Measurements from ENCODE around the gene PRAC2.

The PRAC2 gene

DNA sequence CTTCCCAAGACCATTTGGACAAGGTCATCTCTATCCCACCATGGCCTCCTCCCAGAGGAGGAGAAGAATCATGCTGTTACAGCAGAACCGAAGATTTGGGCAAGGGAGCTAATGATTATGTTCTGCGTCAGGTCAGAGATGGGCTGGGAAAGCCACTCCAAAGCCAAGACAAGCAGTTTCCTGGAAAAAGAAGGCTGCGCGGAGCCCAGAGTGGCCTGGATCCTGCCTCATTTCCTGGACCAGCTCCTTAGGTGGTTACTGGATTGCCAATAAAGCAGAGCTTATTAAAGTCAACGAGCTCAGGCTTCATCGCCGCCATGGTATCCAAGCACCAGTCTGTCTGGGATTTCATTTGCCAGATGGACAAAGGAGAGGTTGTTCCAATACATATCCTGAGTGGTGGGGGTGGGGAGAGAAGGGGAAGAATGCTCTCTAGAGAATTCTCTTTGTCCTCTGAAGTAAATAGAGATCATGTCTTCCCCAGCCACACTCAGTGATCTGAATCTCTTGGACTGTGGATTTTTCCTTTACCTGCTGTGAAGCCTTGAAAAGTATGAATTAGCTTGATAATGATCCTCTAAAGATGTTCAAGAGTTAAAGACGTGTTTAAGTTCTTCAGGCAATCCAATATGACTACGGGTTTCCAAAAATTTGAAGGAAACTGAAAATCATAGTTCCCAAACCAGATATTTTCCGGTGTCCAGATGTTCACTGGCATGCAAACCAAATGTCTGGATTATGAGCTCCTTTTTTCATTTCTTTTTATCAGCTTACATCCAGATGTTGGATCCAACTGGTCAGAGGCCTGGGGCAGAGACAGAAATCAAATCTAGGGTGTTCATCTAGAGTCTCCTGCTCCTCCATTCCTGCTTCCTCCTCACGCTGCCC lies 18.4 kb upstream of the PRAC2 start:
- no peak for TF ChIP-seq TAF1 (IDR thresholded peaks at IDR 0.05; ENCODE audit: borderline replicate concordance, insufficient read depth, low read length)

DNA sequence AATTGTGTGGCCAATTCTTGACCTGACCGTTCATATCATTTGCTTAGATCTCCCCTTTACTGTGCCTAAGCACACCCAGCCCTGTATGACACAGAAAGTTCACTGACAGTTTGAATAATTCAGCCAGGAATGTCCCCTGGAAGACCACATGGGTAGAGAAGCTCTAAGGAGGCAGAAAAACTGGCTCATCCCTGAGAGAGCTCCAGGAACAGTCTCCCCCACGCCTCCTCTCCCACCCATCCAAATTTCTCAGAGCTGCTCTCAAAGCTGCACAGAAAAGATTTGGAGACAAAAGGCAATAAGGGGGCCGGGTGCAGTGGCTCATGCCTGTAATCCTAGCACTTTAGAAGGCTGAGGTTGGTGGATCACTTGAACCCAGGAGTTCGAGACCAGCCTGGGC lies 11.9 kb upstream of the PRAC2 start:
- TF ChIP-seq POLR2AphosphoS5 (IDR thresholded peaks at IDR 0.05; ENCODE audit: low read depth, low read length): no peak
- no peak for TF ChIP-seq TAF1 (IDR thresholded peaks at IDR 0.05; ENCODE audit: borderline replicate concordance, insufficient read depth, low read length)
- no peak for TF ChIP-seq SIN3A (IDR thresholded peaks at IDR 0.05; ENCODE audit: borderline replicate concordance, insufficient read depth, low read length)
- TF ChIP-seq, protein P1, sequence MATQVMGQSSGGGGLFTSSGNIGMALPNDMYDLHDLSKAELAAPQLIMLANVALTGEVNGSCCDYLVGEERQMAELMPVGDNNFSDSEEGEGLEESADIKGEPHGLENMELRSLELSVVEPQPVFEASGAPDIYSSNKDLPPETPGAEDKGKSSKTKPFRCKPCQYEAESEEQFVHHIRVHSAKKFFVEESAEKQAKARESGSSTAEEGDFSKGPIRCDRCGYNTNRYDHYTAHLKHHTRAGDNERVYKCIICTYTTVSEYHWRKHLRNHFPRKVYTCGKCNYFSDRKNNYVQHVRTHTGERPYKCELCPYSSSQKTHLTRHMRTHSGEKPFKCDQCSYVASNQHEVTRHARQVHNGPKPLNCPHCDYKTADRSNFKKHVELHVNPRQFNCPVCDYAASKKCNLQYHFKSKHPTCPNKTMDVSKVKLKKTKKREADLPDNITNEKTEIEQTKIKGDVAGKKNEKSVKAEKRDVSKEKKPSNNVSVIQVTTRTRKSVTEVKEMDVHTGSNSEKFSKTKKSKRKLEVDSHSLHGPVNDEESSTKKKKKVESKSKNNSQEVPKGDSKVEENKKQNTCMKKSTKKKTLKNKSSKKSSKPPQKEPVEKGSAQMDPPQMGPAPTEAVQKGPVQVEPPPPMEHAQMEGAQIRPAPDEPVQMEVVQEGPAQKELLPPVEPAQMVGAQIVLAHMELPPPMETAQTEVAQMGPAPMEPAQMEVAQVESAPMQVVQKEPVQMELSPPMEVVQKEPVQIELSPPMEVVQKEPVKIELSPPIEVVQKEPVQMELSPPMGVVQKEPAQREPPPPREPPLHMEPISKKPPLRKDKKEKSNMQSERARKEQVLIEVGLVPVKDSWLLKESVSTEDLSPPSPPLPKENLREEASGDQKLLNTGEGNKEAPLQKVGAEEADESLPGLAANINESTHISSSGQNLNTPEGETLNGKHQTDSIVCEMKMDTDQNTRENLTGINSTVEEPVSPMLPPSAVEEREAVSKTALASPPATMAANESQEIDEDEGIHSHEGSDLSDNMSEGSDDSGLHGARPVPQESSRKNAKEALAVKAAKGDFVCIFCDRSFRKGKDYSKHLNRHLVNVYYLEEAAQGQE (IDR thresholded peaks at IDR 0.05; ENCODE audit: insufficient read depth in 1 of 2, low read depth in 2 of 2, low read length in 2 of 2): no peak
- no peak for TF ChIP-seq FOXP2 (optimal IDR thresholded peaks at IDR 0.05; ENCODE audit: borderline replicate concordance, extremely low read depth, extremely low read length, insufficient read depth)

DNA sequence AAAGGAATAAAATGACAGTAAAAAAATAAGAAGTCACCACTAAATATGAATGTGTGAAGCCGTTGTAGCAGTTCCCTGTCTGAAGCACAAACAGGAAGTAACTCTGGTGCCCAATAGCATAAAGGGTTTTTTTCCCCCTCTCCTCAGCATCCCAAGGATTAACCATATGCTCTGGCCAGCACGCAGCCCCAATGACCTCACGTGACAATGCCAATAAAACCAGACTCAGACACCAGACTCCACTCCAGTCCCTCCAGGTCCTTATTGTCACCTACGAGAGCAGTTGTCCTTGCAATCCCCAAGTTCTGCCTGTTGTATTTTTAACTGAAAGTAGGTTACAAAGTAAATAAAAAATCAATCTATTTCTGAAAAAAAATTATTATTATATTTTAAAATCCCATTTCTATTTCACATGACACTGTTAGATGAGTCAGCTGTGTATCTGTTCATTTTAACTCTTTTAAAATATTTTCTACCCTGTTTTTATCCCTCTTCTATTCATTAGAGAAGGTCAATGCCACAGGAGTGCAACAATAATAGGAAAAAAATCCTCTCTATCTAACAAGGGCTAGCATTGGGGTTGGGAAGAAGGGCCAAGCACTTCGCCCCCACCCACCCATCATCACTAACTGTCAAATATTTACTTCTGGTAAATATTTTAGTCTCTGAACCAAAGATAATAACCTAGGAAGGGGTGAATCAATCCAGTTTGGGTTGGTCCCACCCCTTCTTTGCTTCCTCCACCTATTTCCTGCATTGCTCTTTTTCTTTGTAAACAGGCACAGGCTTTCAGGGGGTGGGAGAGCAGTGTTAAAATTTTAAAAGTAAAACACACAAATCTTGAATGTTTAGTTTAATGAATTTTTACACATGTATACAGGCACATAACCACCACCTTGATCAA lies 7.2 kb upstream of the PRAC2 start:
- TF ChIP-seq SIN3A (IDR thresholded peaks at IDR 0.05; ENCODE audit: borderline replicate concordance, insufficient read depth, low read length) (no peak), TAF1 (IDR thresholded peaks at IDR 0.05; ENCODE audit: borderline replicate concordance, insufficient read depth, low read length) (no peak), FOXP2 (optimal IDR thresholded peaks at IDR 0.05; ENCODE audit: borderline replicate concordance, extremely low read depth, extremely low read length, insufficient read depth) (no peak), POLR2AphosphoS5 (IDR thresholded peaks at IDR 0.05; ENCODE audit: low read depth, low read length) (no peak)
- TF ChIP-seq, protein P1 (IDR thresholded peaks at IDR 0.05; ENCODE audit: insufficient read depth in 1 of 2, low read depth in 2 of 2, low read length in 2 of 2): no peak

DNA sequence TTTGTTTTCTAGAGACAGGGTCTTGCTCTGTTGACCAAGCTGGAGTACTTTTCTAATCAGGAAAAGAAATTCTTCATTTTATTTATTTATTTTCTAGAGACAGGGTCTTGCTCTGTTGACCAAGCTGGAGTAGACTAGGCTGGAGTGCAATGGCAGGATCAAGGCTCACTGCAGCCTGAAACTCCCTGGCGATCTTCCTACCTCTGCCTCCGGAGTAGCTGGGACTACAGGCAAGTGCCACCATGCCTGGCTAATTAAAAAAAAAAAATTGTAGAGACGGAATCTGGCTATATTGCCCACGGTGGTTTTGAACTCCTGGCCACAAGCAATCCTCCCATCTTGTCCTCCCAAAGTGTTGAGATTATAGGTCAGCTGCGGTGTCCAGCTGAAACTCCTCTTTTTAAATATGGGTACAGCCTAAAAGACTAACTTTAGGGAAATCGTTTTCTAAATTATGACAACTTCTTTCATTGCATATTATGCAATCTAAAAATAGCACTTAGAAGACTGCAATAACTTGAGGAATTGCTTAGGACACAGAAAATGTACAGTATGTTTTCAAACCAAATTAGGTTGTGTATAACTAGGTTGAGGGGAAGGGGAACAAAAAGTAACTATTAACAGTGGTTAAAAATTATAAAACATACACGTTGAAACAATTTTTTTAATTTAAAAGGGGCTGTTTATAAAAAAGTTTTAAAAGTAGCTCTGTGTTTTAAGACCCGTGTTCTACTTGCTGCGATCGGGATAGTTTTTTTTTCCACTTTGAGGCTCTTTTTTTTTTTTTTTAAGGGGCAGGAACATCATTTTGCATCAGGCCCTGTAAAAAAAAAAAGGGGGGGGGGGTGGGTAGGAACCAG lies 5.4 kb upstream of the PRAC2 start:
- TF ChIP-seq FOXP2 (optimal IDR thresholded peaks at IDR 0.05; ENCODE audit: borderline replicate concordance, extremely low read depth, extremely low read length, insufficient read depth) (no peak), POLR2AphosphoS5 (IDR thresholded peaks at IDR 0.05; ENCODE audit: low read depth, low read length) (no peak), SIN3A (IDR thresholded peaks at IDR 0.05; ENCODE audit: borderline replicate concordance, insufficient read depth, low read length) (no peak), TAF1 (IDR thresholded peaks at IDR 0.05; ENCODE audit: borderline replicate concordance, insufficient read depth, low read length) (no peak)
- TF ChIP-seq, protein P1 (IDR thresholded peaks at IDR 0.05; ENCODE audit: insufficient read depth in 1 of 2, low read depth in 2 of 2, low read length in 2 of 2): no peak

DNA sequence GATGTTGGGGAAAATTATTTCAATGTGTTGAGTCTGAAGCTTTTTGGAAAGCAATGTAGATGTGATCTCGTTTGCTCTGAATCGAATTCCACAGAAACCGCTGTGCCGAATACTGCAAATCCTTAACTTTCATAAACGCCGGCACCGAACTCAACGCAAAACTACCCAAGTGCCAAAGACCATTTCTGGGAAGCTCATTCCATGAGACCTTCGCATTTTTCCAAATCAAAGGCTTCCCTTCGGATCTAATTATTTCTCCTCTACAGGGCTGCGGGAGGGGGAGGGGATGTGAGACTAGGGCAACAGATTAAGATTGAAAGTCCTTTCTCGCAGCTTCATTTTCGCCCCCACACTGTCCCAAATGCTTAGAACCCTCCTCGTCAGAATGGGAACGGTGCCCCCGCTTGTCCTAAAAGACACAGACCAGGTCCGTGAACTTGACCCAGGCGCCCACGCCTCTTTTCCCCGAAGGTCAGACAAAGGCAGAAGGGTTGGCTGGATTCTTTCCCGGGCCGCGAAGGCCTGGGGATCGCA lies 4.7 kb upstream of the PRAC2 start:
- TF ChIP-seq TAF1 (IDR thresholded peaks at IDR 0.05; ENCODE audit: borderline replicate concordance, insufficient read depth, low read length) (no peak), FOXP2 (optimal IDR thresholded peaks at IDR 0.05; ENCODE audit: borderline replicate concordance, extremely low read depth, extremely low read length, insufficient read depth) (no peak), POLR2AphosphoS5 (IDR thresholded peaks at IDR 0.05; ENCODE audit: low read depth, low read length) (no peak), SIN3A (IDR thresholded peaks at IDR 0.05; ENCODE audit: borderline replicate concordance, insufficient read depth, low read length) (no peak)
- TF ChIP-seq, protein P1 (IDR thresholded peaks at IDR 0.05; ENCODE audit: insufficient read depth in 1 of 2, low read depth in 2 of 2, low read length in 2 of 2): no peak
